Left forelimb (tissue), 1 donor: ENCODE data around the gene DNAJC18.
"Not testable (repeated sequence)": the region's sequence is repeated elsewhere in the genome, so short reads cannot be mapped to it uniquely, and the experiment has no call there.

ENCODE experiments used
- DNase-seq: peaks from one replicate; pipeline ENCODE4 v3.0.0-alpha.2; 2018; ENCODE audit warnings: low spot score

The DNAJC18 gene

DNA sequence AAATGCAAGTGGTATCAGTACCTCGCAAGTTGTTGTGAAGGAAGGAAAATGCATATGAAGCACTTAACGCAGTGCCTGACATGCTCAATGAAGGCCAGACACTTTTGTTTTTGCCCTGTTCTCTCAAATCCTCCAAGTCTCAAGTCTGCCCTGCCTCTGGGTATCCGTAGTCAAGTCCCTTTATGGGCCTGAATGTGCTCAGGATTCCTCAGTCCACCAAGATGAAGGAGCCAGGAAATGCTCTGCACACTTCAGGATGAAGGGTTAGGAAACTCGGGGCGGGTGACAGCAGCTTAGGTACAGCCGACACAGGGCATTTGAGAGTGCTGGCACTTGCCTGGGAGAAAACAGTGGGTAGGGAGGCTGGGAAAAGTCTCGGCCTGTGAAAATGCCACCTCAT lies 21.9 kb upstream of the DNAJC18 start:
- DNase-seq: no peak

DNA sequence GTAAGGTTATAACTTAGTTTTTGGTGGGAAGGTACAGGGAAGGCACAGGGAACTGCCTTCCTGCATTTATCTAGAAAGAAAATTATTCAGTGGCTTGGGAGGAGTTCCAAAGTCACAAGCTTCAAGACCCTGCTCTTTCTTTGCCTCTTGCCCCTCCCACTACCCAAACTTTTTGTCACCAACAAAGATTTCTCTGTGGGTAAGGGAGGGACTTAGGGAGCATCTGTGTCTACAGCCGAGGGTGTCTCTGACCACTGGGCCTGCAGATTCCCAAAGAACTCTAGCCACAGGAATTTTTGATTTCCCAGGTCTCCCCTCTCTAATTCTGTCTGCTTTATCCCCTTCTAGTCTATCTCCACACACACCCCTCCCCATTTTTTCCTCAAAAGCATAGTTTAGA lies 21.1 kb upstream of the DNAJC18 start:
- no peak for DNase-seq

DNA sequence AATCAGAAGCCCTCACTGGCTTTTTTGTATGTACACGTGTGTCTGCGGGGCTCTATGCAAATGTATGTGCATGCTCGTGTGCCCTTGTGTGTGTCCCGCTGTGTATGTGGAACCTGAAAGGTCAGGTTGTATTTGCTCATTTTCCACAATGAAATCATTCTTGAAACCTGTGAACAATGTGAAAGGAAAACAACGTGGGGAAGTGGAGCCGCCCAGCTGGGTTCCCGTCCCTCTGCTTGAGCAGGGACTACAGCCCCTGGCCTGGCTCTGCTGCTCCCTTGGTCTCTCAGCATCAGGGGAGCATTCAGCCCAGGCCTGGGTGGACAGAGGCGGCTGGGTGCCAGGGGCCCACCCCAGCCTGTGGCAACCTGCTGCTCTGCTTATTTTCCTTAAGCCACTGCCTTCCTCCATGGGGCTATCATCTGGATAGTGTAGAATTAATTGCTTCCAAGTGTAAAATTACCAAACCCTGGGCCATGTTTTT lies 20.2 kb upstream of the DNAJC18 start:
- DNase-seq: no peak

DNA sequence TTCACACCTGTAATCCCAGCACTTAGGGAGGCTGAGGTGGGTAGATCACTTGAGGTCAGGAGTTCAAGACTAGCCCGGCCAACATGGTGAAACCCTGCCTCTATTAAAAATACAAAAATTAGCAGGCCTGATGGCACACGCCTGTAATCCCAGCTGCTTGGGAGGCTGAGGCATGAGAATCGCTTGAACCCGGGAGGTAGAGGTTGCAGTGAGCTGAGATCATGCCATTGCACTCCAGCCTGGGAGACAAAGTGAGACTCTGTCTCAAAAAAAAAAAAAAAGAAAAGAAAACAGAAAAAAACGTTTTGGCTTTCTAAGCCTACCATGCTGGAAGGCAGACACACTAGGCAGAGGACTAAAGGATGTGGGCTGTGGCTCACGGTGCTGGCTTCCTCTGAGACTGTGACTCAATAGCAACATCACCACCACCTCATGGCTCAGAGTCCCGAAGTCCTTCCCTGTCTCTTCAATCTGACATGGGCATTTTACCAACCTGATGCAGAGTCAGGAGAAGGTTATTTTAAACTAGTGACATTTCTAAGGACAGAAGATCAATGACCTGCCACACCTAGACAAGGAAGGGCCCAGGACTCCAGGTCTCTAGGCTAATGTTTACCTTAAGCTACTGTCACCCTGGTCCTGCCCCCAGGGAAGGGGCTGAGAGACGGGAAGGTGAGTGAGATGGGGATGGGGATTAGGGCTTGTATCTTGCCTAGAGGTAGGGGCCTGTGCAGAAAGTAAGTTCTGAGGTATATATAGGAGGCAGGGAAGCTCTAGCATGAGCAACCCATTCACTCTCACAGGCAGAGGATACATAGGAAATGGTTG lies 19.5 kb upstream of the DNAJC18 start:
- no peak for DNase-seq

DNA sequence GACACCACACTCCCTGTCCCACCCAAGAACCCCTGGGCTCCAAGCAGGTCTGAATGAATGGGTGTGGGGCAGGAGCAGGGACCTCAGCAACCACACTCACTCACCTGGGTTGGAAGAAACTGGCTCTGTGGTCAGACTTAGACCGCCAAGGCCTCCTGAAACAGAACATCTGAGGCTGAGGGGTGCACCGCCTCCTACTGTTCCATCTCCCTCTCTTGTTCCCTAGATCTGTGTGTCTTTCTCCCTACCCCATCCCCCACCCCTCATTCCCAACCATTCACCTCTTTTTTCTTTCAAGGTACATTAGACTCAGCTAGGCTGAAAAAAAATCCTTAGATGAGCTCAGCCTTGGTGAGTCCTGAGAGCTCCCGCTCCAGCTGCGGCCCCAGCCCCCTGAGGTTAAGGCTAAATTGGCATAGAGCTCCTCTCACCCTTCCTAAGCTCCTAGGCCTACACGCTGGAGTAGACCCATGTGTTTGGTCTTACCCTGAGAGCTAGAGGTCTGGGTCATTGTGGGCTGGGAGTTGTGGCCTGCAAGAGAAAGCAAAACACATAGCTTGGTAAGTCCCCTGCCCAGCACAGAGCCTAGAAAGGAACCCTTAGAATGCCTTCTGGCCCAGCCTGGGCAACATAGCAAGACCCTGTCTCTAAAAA lies 18.5 kb upstream of the DNAJC18 start:
- DNase-seq: no peak

DNA sequence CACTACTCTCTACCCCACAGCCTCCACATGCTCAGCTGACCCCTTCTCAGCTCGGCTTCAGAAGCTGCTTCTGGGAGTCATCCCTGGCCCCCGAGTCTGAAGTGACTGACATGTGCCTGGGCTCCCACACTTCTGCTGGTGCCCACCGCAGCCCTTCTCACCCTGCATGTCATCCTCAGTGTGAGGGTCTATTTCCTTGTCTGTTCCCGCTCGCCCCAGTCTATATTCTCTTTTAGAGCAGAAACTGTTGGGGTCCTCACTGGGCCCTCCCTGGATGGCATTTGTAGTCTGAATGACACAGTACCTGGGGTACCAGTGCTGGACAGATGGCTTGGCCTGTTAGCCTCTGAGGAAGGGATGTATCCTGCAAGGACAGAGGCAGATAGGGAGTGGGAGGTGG lies 17.9 kb upstream of the DNAJC18 start:
- no peak for DNase-seq

DNA sequence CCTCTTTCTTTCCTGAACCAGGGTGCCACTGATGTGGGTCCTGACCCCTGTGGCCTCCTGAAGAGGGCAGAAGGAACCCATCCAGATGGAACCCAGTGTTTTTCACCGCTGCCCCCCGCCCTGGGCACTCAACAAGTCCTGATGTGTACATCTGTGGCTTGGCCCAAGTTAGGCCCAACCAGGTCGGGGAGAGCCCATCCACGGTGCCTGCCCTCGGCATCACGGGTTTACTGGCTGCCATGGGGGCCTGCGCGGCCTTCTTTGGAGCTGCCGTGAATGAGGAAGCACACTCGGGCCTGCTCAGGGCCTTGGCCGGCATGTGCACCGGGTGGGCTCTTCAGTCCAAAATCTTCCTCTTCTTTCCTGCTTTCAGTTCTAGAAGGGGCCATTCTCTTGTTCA lies 17.5 kb upstream of the DNAJC18 start:
- no peak for DNase-seq

DNA sequence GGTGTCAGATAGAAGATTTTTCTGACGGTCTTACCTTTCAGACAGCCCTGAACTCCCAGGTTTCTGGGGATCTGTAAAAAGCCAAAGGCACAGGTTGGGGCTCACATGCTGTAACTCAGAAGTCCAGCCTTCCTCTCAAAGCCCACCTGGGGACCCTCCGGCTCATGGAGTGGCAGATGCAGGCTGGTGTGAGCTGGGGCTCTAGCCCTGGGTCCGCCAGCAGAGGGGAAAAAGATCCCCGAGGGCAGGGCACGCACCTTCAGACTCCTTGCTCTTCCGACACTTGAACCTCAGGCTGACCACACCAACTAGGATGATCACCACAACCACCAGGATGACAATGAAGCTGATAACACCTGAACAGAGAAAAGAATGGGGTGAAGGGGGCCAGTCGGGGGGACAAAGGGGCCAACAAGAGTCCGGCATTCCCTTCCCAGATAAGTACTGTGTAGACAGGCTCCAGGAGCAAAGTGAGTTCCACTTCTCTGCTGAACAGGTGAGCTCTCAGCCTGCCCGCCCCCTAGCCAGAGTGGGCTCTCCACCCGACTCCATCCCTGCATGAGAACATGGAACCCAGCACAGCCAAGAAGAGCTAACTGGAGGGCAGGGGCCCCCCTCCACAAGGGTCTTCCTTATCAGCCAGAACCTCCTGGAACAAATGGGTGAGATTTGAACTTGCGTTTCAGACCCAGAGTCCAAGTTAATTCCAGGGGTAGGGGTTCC lies 15.4 kb upstream of the DNAJC18 start:
- DNase-seq: no peak

DNA sequence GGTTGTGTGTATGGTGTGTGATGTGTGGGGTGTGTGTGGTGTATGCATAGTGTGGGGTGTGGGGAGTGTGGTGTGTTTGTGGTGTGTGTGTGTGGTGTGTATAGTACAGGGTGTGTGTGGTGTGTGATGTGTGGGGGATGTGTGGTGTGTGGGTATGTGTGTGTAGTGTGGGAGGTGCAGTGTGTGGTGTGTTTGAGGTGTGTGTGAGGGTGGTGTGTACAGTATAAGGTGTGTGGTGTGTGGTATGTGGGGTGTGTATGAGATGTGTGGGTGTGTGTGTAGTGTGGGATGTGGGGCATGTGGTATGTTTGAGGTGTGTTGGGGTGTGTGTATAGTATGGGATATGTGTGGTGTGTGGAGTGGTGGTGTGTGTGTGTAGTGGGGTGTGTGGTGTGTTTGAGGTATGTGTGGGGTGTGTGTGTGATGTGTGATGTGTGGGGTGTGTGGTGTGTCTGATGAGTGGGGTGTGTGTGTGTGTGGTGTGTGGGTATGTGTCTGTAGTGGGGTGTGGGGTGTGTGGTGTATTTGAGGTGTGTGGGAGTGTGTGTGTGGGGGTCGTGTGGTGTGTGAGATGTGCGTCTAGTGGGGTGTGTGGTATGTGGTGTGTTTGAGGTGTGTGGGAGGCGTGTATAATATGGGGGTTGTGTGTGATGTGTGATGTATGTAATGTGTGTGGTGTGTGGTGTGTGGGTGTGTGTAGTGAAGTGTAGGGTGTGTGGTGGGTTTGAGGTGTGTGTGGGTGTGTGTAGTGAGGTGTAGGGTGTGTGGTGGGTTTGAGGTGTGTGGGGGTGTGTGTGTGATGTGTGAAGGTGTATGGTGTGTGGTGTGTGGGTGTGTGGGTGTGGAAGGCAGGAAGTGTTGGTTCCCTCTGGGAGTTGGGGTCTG lies 14.6 kb upstream of the DNAJC18 start:
- DNase-seq: no peak

DNA sequence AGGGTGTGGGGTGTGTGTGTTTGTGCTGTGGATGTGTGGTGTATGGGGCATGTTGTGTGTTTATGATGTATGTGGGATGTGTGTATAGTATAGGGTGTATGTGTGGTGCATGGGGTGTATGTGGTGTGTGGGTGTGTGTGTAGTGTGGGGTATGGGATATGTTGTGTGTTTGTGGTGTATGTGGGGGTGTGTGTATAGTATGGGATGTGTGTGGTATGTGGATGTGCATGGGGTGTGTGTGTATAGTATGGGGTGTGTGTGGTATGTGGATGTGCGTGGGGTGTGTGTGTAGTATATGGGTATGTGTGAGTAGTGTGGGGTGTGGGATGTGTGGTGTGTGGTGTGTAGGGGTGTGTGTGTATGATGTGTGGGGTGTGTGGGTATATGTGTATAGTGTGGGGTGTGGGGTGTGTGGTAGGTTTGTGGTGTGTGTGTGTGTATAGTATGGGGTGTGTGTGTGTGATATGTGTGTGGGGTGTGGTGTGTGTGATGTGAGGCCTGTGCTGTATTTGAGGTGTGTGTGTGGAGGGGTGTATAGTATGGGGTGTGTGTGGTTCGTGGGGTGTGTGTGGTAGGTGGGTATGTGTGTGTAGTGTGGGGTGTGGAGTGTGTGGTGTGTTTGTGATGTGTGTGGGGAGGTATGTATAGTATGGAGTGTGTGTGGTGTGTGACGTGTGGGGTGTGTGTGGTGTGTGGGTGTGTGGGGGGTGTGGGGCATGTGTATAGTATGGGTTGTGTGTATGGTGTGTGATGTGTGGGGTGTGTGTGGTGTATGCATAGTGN lies 12.7 kb upstream of the DNAJC18 start:
- DNase-seq: no peak

DNA sequence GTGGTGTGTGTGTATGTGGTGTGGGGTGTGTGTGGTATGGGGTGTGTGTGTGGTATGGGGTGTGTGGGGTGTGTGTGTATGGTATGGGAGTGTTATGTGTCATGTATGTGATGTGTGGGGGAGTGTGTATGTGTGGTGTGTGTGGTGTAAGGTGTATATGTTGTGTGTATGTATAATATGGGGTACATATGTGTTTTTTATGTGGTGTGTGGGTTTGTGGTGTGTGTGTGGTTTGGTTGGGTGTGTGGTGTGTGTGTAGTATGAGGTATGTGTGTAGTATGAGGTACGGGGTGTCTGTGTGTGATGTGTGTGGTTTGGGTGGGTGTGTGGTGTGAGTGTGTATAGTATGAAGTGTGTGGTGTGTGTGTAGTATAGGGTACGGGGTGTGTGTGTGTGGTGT lies 11.9 kb upstream of the DNAJC18 start:
- no peak for DNase-seq

DNA sequence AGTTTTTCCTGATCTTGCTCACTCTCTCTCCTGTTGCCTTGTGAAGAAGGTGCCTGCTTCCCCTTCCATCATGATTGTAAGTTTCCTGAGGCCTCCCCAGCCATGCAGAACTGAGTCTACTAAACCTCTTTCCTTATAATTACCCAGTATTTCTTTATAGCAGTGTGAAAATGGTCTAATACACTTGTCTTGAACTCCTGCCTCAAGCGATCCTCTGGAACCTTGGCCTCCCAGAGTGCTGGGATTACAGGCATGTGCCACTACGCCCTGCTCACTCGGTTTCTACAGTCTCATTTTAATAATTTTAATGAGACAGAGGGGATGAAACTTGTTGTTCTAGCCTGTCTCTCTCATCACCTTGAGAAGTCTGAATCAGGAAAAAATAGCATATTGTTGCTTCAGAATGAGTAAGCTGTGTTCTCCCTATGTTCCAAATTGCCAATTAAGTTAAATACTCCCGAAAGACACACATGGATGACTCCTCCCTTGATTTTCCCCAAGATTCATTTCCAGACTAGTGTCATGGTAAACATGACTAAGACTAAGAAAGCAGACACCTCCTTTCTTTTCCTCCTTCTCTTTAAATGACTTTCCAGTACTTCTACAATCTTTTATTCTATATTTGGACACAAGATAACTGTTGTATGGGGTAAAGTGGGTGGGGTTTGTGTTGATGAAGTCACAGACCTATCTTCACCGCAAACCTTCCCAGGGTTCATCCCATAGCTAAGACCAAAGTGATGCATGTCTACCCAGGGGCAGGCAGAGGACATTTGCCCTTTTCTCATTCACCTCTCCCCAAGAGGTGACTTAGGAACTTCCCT lies 7.8 kb upstream of the DNAJC18 start:
- DNase-seq: no peak

DNA sequence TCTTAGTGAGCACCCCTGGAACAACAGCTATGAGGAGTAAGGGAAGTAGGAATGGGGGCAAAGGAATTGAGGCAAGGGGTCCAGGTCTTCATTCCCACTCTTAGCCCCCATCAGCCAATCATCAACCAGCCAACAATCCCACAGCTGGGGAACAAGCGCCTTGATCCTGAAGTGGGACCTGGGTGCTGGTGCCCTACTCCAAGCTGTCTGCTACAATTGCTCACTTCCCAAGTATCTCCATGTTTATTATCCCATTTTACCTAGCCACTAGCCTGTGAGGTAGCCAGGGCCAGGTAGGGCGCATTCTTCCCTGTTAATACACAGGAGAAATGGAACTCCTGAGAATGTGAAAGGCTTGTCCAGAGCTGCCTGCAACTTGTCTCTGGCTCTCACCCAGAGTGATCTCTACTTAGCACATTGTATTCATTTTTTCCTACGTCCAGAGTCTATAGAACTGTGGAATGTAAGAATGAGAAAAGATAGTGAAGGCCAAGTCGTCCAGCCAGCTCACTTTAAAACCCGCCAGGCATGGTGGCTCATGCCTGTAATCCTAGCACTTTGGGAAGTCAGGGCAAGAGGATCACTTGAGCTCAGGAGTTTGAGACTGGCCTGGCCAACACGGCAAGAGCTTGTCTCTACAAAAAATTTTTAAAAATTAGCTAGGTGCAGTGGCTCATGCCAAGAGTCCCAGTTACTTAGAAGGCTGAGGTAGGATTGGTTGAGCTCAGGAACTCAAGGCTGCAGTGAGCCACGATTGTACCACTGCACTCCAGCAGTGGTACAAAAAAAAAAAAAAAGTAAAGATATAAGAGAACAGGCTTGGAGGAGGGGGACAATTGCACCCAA lies 6.2 kb upstream of the DNAJC18 start:
- DNase-seq: no peak

DNA sequence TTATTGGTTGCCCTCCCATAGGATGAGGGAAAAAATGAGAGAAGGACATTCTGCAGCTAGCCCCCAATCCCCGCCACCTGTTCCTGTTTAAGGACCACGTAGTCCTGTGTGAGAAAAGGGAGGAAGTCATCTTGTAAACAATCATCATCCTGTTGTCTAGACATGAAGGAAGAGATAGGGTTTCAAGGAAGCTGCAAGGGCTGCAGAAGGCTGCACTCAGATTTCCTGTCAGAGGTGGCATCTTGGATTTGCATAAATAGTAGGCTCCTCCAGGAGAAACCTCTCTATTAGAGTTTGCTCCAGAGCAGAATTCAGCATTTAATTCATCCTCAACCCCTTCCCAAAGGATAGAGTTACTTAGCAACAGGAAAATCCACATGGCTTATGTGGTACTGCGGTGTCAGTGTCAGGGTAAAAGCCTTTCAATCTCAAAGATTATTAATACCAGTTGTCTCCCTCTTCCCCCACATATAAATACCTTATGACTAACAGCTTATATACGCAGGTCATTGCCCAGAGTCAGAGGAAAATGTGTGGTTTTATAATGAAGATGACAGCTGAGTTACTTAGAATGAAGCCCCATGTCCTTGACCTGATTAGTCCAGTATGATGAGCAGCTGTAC lies 4.6 kb upstream of the DNAJC18 start:
- no peak for DNase-seq

DNA sequence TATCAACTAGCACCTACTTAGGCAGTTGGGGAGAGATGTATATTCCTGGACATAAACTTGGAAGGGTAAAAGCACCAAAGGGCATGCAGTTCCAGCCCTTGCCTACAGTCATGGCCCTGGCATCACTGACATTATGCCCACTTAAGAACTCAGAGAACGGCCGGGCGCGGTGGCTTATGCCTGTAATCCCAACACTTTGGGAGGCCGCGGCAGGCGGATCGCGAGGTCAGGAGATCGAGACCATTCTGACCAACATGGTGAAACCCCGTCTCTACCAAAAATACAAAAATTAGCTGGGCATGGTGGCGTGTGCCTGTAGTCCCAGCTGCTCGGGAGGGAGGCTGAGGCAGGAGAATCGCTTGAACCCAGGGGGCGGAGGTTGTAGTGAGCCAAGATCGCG lies 1.1 kb upstream of the DNAJC18 start:
- DNase-seq: not testable (repeated sequence)

DNA sequence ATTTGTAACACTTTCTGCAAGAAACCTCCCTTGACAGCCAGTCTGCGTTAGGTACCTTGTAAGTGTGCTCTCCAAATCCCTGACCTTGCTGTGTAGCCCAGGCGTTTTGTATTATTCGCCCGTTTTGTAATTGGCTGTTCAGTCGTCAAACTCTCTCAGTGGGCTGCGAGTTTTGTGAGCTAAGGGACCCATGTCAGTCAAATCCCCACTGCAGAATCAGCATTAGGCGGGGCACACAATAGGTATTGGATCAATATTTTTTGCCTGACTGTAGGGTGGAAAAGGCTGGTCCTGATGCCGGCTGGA lies 665 bp downstream of the DNAJC18 start:
- no peak for DNase-seq

DNA sequence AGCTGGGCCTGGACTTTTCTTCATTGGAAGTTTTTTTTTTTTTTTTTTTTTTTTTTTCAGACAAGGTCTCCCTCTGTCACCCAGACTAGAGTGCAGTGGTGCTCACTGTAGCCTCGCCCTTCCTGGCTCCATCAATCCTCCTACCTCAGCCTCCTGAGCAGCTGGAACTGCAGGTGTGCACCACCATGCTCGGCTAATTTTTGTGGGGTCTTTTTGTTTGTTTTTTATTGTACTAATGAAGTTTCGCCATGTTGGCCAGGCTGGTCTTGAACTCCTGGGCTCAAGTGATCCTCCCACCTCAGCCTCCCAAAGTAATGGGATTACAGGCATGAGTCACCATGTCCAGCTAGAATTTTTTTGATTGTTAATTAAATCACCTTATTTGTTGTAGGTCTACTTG lies 3.6 kb downstream of the DNAJC18 start:
- DNase-seq: no peak

DNA sequence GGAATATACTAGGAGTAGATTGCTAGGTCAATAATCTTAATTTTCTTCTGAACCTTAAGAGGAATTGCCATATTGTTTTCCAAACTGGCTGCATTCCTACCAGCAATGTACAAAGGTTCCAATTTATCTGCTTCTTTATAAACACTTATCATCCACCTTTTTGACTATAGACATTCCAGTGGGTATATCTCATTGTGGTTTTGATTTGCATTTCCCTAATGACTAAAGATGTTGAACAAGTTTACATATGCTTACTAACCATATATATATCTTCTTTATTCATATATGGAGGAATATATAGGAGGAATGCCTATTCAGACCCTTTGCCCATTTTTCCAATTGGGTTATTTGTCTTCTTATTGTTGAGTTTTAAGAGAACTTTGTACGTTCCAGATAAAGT lies 7.6 kb downstream of the DNAJC18 start:
- no peak for DNase-seq

DNA sequence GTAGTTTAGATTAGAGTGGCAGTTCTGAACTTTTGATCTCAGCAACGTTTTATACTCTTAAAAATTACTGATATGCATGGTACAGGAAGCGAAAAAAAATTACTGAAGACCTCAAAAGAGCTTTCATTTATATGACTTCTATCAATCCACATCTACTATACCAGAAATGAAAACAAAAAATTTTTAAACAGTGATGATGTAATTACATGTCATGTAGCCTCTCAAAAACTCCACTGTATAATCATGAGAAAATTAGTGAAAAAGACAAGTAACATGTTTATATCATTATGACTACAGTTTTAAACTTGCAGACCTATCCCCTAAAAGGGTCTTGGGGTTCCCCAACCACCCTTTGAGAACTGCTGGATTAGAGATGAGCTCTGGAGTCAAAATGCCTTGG lies 9.3 kb downstream of the DNAJC18 start:
- DNase-seq: no peak
